ENCODE measurements around the gene SMPD3.

The SMPD3 gene

DNA sequence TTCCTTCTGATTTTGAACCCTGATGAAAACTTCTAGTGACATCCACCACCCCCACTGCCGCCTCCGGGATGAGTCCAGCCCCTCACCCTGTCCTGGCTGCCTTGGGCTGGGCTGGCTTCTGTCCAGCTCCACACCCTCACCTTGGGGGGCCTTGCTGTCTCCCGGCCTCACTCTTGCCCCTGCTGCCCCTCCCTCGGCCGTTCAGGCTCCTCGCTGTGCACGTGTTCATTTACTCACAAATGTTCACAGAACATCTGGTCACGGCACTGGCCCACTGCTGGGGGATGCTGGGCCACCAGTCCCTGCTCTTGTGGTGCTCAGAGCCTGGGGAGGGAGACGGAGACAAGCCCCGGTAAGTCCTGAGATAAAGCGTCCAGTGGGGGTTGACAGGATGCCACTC, 96.8 kb downstream of the SMPD3 start:
- DNase-seq, result no peak

DNA sequence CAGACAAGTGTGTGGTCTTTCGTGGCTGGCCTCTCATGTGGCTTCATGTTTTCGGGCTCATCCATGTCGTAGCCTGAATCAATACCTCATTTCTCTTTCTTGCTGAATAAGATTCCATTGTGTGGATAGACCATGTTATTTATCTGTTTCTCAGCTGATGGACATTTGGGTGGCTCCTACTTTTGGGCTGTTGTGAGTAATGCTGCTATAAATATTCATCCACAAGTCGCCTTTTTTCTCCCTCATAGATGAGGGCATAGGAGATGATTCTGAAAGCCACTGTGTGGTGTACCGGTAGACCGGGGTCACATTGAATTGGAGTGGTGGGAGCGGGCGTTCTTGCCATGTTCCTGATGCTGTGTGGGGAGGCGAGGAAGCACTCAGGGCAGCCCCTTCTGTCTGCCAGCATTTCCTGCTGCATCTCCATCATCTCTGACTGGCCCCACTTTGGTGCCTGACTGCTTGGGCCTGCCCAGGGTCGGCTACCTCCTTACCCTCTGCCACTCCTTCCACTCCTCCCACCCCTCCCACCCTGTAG, 97.4 kb downstream of the SMPD3 start:
- no peak for DNase-seq

- no peak for DNase-seq
These were observed 98.4 kb downstream of the SMPD3 start for GRCh38 chr16:68349838-68350410.

DNA sequence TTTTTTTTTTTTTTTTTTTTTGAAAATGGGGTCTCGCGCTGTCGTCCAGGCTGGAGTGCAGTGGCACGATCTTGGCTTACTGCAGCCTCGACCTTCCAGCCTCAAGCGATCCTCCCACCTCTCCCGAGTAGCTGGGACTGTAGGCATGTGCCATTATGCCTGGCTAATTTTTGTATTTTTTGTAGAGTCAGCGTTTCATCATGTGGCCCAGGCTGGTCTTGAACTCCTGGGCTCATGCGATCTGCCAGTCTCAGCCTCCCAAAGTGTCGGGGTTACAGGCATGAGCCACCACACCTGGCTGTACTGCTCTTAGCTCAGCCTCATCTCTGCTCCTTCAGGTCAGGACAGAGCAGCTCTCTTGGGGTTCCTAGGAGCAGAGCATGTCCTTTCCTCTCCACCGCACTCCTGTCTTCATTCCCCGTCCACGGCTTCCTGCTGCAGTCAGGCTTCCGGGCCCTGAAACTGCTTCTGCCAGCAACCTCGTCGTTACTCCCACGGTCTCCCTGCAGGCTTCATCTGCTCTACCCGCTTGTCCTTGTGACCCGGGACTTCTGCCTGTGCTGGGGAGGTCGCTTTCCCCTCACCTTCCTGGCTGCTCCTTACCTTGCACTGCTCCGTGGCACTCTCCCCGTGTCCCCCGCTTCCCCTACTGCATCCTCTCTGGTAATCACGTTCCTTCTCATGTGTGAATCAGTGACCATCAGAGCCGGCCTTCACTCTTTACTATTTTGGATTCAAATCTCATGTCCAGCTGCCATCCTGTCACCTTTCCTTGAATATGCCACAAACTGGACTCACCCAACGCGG, 99.5 kb downstream of the SMPD3 start:
- DNase-seq, result no peak

- DNase-seq, result no peak
These were observed 100.7 kb downstream of the SMPD3 start for GRCh38 chr16:68347605-68348004.

DNA sequence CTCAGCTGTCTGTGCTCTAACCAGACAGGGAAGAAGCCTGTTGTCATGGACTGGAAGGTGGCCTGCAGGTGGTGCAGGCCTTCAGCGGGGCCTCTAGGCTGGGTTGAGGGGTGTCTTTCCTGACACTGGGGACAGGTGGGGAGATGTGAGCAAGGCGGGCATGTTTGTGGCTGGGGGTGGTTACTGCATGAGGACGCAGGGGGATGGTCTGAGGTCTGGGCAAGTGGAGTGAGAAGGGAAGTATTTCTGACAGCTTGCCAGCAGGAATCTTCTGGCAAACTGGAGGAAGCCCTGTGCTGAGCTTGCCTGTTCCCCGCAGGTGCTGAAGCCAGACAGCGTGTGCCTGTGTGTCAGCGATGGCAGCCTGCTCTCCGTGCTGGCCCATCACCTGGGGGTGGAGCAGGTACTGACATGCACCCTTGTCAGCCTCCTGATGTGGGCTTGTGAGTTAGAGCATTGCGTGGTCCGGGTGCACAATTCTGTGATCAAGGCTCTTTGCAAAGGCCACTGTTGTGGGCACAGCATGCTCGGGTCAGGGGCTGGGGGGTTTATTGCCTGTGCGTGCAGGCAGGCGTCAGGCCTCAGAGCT, 101.3 kb downstream of the SMPD3 start:
- no peak for DNase-seq

DNA sequence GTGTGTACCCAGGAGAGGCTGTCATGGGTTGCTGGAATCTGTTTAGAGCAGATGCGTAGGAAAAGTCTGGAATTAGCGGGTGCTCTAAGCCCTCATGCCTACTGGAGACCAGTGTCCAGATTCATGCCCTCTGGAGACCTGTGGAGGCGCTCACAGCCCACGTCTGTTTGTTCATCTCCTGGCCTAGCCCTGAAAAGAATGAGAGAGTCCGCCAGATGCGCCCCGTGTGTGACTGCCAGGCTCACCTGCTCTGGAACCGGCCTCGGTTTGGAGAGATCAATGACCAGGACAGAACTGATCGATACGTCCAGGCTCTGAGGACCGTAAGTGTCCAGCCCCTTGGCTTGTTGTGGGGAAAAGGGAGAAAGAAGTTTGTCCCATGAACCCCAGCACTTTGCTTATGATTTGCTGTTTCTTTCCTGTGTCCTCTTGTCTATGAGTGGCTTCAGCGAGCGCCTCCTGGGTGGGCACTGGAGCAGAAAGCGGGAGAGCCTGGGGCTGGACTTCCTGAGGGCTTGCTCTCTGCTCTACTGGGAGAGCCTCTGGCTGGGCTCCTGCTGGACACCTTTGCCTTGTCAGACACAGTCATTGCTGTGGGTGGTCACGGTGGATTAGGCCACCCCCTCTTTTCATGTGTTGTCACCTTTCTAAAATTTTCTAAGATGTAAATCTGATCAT, 102.2 kb downstream of the SMPD3 start:
- no peak for DNase-seq

GRCh38 chr16:68345351-68345810, 102.9 kb downstream of the SMPD3 start:
- DNase-seq, result no peak

DNA sequence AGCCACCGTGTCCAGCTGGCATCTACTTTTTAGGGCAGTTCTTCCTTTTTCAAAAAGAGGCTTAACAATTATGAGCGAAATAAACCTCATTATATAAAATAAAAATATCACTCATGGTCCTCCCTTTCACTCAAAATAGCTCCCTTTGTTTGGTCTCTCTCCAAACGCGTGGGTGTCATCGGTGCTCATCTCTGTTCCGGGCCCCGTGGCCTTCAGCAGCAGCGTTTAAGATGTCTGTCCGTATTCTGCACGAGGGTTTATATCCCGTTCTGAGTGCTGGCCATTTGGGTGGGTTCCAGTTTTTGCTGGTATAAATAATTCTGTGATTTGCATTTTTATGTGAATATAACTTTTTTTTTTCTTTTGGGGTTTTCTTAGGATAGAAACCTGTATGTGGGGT, 104.1 kb downstream of the SMPD3 start:
- DNase-seq, result no peak

DNA sequence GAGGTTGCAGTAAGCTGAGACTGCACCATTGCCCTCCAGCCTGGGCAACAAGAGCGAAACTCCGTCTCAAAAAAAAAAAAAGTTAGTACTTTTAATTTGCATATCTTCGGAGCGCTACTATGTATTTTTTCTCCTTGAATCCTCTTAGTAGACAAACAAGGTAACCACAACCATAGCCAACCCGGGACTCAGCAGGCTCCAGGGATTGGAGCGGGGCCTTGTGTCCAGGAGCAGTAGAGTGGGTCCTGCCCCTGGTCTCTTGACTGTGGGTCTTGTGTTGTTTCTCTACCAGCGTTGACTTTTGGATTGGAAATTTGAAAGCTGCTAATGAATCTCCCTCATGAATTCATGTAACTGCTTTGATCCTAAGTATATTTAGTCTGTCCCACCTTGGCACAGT, 105.2 kb downstream of the SMPD3 start:
- DNase-seq, result no peak

GRCh38 chr16:68342620-68343019, 105.7 kb downstream of the SMPD3 start:
- no peak for DNase-seq

DNA sequence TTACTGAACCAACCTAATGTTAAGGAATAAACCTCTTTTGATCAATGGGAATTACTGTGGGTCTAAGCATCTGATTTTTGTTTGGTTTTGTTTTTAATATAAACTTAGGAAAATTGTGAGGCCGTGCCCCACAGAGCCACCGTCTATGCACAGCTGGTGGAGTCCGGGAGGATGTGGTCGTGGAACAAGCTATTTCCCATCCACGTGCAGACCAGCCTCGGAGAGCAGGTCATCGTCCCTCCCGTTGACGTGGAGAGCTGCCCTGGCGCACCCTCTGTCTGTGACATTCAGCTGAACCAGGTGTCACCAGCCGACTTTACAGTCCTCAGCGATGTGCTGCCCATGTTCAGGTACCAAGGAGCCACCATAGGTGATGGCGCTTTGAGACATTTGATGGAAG, 109.1 kb downstream of the SMPD3 start:
- no peak for DNase-seq

- no peak for DNase-seq
These were observed 109.8 kb downstream of the SMPD3 start for GRCh38 chr16:68338326-68339119.

- no peak for DNase-seq
These were observed 113.1 kb downstream of the SMPD3 start for GRCh38 chr16:68335175-68335574.

DNA sequence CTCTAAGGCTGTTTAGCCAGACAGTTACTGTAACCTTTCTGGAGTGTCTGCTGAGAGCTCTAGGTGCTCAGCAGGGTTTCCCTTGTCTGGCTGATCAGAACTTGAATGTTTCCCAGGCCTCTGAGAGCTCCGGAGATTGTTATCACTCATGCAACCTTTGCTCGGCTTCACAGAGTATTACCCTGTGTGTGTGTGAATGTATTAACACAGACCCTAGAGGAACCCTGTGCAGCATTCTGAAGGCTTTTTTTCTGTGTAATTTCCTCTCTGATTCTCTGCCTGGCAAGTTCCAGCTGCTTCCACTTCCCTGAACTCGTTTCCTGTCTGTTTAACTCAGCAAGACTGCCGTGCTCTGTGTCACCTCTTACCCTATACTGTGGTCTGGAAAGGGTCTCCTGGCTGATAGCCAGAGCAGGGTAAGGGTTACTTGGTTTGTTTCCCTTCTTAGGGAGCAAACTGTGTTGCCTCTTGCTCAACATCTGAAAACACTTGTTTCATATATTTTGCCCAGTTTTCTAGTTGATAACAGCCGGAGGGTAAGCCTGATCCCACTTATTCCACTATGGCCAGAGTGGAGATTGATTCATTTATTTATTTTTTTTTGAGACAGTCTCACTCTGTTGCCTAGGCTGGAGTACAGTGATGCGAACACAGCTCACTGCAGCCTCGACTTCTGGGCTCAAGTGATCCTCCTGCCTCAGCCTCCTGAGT, 115.7 kb downstream of the SMPD3 start:
- no peak for DNase-seq

- DNase-seq, result no peak
These were observed 116.4 kb downstream of the SMPD3 start for GRCh38 chr16:68331879-68332410.

- no peak for DNase-seq
These were observed 119.4 kb downstream of the SMPD3 start for GRCh38 chr16:68328860-68329390.

GRCh38 chr16:68328151-68328859, 120.0 kb downstream of the SMPD3 start:
- DNase-seq, result peak; percentile 87

- DNase-seq, result no peak
These were observed 123.4 kb downstream of the SMPD3 start for GRCh38 chr16:68324780-68325357.

DNA sequence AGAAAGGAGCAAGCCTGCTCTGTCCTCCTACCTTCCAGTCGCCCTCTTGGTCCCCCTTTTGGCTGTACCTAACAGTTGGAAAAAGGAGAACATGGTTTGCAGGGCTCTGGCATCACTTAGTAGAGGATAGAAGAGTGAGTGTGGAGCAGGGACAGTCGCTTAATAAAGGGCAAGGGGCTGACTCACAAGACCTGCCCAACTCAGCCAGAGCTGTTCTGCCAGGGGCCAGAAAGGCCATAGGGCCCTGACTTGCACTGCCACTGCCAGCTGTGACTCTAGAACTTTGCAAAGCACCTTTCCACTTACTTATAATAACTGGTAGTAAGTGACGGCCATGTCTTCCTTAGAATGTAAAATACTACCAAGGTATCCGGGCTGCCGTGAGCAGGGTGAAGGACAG, 124.0 kb downstream of the SMPD3 start:
- DNase-seq, result no peak

All from NCI-H2171 treated with DMSO at 0.1 percent for 48 hours (cell line).